ENCODE measurements around the gene BMPR1B.
"Not testable (repeated sequence)": the region's sequence is repeated elsewhere in the genome, so short reads cannot be mapped to it uniquely, and the experiment has no call there.

The BMPR1B gene

GRCh38 chr4:94763500-94763899 is 5.7 kb downstream of the BMPR1B start:
- no peak for DNase-seq

DNA sequence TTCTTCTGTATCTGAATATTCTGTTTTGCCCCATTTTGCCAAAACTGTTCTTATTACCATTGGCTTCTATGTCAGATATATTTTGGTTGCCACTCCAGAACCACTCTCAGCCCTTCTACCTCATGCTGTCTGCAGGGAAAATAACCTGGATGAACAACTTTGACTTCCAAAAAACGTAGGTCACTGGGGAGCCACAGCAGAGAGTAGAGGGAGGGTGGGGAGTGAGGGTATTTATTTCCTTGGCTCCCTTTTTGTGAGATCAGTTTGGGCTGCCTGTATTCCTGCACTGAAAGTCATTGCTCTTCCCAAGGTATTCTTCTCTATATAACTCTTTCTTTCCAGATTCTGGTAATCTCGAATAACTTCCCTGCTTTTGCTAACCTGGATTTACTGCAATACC is 6.3 kb downstream of the BMPR1B start:
- DNase-seq: no peak

DNA sequence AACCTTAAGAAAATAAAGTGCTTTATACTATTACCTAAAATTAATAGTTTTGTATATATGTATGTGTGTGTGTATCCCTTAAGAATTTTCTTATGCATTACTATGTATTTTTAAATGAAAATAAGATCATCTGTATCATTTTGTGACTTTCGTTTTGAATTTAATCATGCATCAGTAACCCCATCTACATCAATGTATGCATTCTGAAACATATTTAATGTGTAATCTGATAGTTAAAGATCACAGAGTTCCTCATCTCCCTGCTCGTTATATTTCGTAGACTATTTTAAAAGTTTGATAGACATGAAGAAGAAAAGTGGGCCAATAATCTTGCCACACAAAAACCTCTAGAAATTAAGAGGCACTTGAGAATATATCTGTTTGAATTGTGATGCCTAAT is 7.4 kb downstream of the BMPR1B start:
- DNase-seq: no peak

DNA sequence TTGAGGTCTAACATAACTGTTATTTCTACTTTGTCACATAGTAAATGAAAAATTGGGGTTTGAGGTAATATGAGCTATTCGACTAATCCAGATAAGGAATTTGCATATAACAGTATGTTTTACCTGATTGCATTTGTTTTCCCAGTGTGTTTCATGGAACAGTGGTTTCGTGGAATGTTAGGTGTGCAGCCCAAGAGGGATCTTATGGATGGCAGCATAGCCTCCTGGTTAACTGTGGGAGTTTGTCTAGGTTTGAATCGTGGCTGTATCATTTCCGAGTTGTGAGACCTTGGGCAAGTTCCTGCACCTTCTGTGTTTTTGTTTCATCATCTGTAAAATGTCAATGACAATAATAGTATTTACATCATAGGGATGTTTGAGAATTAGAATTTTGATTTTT is 7.9 kb downstream of the BMPR1B start:
- no peak for DNase-seq

GRCh38 chr4:94766856-94767255 is 9.1 kb downstream of the BMPR1B start:
- DNase-seq: no peak

- DNase-seq: no peak
Observed at GRCh38 chr4:94767446-94767845, 9.7 kb downstream of the BMPR1B start.

DNA sequence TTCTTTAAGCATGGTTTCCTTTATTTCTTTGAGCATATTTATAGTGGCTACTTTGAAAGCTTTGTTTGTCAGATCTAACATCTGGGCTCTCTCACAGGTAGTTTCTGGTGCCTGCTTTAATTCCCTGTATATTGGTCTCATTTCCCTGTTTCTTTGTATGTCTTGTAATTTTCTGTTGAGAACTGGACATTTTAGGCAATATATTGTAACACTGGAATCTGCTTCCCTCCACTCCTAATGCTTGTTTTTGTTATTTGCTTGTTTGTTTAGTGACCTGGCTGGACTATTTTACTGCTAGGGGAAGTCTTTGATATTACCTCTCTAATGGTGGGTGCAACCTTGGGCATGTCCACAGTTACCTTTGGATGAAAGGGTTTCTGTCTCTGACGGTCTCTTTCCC is 25.0 kb downstream of the BMPR1B start:
- no peak for DNase-seq

- DNase-seq: no peak
Observed at GRCh38 chr4:94791701-94792100, 33.9 kb downstream of the BMPR1B start.

- DNase-seq: no peak
Observed at GRCh38 chr4:94798808-94799207, 41.1 kb downstream of the BMPR1B start.

GRCh38 chr4:94801016-94801415 is 43.3 kb downstream of the BMPR1B start:
- DNase-seq: no peak

- no peak for DNase-seq
Observed at GRCh38 chr4:94802091-94802490, 44.3 kb downstream of the BMPR1B start.

DNA sequence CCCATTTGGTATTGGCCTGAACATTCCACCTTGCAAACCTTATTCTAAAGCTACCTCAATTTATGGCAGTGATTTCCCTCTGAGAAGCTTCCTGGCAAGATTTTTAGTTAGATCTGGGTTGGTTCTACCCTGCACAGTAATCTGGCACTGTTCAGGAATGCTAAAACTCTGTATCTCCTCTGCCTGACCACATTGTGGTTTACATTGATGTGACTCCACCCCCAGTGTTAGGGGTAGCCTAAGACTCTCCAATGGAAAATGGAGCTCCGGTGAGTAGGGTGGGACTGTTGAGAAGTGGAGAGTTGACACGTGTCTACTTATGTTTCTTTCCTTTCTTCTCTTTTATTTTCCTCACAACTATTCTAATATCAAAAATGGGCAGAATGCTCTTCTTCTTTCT is 45.4 kb downstream of the BMPR1B start:
- DNase-seq: no peak

GRCh38 chr4:94804650-94805049 is 46.9 kb downstream of the BMPR1B start:
- no peak for DNase-seq

DNA sequence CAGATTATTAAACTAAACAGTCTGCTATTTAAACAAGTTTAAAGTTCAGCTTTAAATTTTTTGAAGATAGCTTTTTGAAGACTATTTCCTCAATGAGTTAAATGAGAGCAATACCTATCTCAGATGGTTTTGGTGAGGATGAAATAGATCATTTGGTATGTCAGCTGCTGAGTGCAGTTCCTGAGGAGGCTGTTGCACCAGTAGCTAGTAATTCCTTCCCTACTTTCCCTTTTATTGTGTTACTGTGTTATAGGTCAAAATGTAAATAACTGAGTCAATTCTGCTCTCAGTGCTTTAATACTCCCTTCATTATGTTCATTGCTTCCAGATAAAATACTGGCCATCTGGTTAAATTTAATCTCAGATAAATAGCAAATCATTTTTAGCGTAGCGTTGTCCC is 48.6 kb downstream of the BMPR1B start:
- DNase-seq: no peak

- DNase-seq: no peak
Observed at GRCh38 chr4:94811643-94812042, 53.9 kb downstream of the BMPR1B start.

- no peak for DNase-seq
Observed at GRCh38 chr4:94813221-94813620, 55.5 kb downstream of the BMPR1B start.

DNA sequence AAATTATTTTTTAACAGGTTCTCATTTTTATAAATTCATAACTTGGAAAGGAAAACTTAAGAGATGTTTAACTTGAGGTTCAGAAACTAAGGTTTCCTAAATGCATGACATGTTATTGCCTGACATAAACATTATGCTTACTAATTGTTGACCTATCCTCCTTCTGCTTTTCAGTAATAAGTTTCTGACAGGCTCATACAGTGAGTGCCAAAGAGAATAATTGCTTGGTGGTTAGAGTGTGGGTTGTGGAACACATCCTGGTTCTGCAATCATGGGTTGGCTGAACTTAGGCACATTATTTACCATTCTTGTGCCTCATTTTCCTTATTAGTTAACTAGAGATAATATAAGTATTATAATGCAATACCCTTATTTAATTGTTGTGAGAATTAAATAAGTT is 56.5 kb downstream of the BMPR1B start:
- DNase-seq: no peak

- no peak for DNase-seq
Observed at GRCh38 chr4:94819371-94820168, 61.8 kb downstream of the BMPR1B start.

DNA sequence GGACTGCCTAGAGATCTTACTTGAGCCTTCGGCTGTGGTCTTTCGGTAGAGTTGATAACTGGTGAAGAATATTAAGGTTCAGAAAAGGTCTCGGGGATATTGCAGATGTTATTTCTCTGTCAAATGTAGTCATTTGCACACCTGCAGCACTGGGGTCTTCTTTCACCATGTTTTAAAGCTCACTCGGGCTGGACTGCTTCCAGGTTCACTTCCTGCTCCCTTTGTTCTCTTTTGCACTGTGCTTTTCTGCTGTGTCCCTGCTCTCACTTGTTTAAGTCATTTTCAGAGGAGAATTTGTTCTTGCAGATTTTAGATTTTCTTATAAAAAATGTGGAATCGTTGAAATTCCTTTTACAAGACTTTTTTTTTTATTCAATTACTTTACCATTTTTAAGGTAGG is 68.5 kb downstream of the BMPR1B start:
- DNase-seq: peak; percentile 50

- DNase-seq: no peak
Observed at GRCh38 chr4:94827481-94828110, 69.8 kb downstream of the BMPR1B start.

DNA sequence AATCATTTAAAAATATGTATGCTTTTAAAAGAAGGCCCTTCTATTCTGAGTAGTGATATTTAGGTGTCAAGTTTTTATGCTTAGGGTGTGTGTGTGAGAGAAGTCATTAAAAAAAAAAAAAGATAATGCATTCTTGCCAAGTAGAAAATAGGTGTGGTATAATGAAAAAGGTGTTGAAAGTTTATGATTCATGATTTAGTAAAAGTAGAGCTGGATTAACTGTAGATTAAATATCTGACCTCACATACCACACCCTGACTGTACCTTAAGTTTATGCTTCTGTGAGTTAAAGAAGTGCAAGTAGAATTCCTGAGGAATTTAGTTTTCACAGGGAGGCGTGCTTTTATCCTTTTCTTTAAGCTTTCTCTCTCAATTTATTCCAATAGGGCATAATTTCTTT is 71.1 kb downstream of the BMPR1B start:
- DNase-seq: no peak

DNA sequence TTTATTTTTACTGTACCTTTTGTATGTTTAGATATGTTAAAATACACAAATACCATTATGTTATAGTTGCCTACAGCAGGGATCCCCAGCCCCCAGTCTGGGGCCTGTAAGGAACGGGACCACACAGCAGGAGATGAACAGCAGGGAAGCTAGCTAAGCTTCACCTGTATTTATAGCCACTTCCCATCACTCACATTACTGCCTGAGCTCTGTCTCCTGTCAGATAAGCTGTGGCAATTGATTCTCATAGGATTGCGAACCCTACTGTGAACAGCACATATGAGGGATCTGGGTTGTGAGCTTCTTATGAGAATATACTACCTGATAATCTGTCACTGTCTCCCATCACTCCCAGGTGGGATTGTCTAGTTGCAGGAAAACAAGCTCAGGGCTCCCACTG is 73.9 kb downstream of the BMPR1B start:
- DNase-seq: no peak

- DNase-seq: not testable (repeated sequence)
Observed at GRCh38 chr4:94832329-94832728, 74.6 kb downstream of the BMPR1B start.

DNA sequence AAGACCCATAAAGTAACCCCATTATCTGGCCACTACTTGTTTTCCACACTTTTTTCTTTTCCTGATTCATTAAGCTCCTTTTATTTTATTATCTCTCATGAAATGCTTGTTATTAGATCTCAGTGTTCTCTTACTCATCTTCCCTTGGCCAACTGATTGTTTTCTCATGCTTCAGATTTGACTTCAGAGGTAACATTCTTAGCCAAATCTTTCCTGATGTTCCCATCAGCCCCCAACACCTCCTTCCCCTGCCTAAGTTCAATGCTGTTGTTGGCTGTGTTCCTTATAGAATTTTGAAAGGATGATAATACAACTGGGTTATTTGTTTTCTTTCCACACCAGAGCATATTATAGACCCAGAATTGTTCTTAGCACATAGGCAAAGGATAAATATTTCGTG is 75.6 kb downstream of the BMPR1B start:
- no peak for DNase-seq

DNA sequence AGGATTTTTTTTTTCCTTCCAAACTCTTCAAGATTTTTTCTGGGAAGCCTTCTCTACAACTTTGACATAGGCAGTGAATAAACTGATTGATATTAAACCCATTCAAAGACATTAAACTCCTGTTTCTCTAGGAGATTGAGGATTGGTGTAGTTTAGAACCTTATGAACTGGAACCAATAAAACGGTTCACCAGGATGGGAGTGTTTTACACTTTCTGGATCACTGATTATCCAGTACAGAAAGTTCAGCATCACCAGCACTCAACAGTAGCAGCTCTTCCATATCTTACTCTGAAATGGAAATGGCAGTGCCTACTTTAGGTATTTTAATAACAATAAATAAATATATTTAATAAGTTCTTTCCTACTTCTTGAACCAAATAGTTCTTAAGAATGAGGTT is 76.7 kb downstream of the BMPR1B start:
- no peak for DNase-seq
